H9 (cell line): ENCODE measurements around the gene MTA3. TPM values are rescaled to one million over a fixed set of nuclear protein-coding genes. Genes with fewer than 3 reads are reported as not detected.

Experiments used
- DNase-seq: peaks from one replicate; pipeline ENCODE4 v3.0.0-alpha.2; 2017
- H2AFZ ChIP-seq: one replicate; pipeline ENCODE4 v1.6.1; 2013; ENCODE audit warnings: mild to moderate bottlenecking, low read length, control low read depth, moderate library complexity
- H2AK5ac ChIP-seq: 2 replicates; pipeline ENCODE4 v1.6.1; 2013; ENCODE audit warnings: low read length, control low read depth, mixed read lengths; ENCODE audit not compliant: insufficient read length
- H2BK120ac ChIP-seq: one replicate; pipeline ENCODE4 v1.6.1; 2013; ENCODE audit warnings: low read depth, mild to moderate bottlenecking, low read length, control low read depth, inconsistent platforms; ENCODE audit not compliant: poor library complexity, severe bottlenecking
- H2BK12ac ChIP-seq: 2 replicates; pipeline ENCODE4 v1.6.1; 2013; ENCODE audit warnings: low read length, control low read depth, mixed read lengths, low read depth; ENCODE audit not compliant: insufficient read length
- H2BK15ac ChIP-seq: 2 replicates; pipeline ENCODE4 v1.6.1; 2013; ENCODE audit warnings: low read depth, low read length, control low read depth
- H2BK20ac ChIP-seq: one replicate; pipeline ENCODE4 v1.6.1; 2013; ENCODE audit warnings: low read depth, mild to moderate bottlenecking, low read length, control low read depth, inconsistent platforms; ENCODE audit not compliant: poor library complexity, severe bottlenecking
- H2BK5ac ChIP-seq: 2 replicates; pipeline ENCODE4 v1.6.1; 2013; ENCODE audit warnings: low read length, control low read depth, mixed read lengths; ENCODE audit not compliant: insufficient read length
- H3K14ac ChIP-seq: 2 replicates; pipeline ENCODE4 v1.6.1; 2013; ENCODE audit warnings: low read length, control low read depth; ENCODE audit not compliant: insufficient read depth
- H3K18ac ChIP-seq: 2 replicates; pipeline ENCODE4 v1.6.1; 2013; ENCODE audit warnings: low read depth, mild to moderate bottlenecking, mixed read lengths, low read length, control low read depth; ENCODE audit not compliant: insufficient read length
- H3K23ac ChIP-seq: 2 replicates; pipeline ENCODE4 v1.6.1; 2013; ENCODE audit warnings: low read length, control low read depth, mixed read lengths, low read depth; ENCODE audit not compliant: insufficient read length
- H3K23me2 ChIP-seq: 2 replicates; pipeline ENCODE4 v1.6.1; 2013; ENCODE audit warnings: low read depth, mild to moderate bottlenecking, mixed read lengths, low read length, control low read depth; ENCODE audit not compliant: insufficient read length, poor library complexity, severe bottlenecking
- H3K27ac ChIP-seq: 2 replicates; pipeline ENCODE4 v1.5.1; 2013; ENCODE audit warnings: low read length, control low read depth, mixed read lengths, low read depth; ENCODE audit not compliant: insufficient read length
- H3K27me3 ChIP-seq: 2 replicates; pipeline ENCODE4 v1.6.1; 2013; ENCODE audit warnings: low read length, control low read depth, inconsistent platforms; ENCODE audit not compliant: insufficient read depth
- H3K4ac ChIP-seq: 2 replicates; pipeline ENCODE4 v1.6.1; 2013; ENCODE audit warnings: low read depth, mild to moderate bottlenecking, control low read depth, inconsistent platforms, low read length, moderate library complexity
- H3K4me1 ChIP-seq: 2 replicates; pipeline ENCODE4 v1.6.1; 2013; ENCODE audit warnings: low read length, control low read depth, inconsistent platforms; ENCODE audit not compliant: insufficient read depth
- H3K4me2 ChIP-seq: 2 replicates; pipeline ENCODE4 v1.6.1; 2013; ENCODE audit warnings: low read length, control low read depth, mixed read lengths; ENCODE audit not compliant: insufficient read length, insufficient read depth
- H3K56ac ChIP-seq: 2 replicates; pipeline ENCODE4 v1.6.1; 2013; ENCODE audit warnings: low read depth, mild to moderate bottlenecking, mixed read lengths, low read length, control low read depth; ENCODE audit not compliant: insufficient read length
- H3K79me1 ChIP-seq: 2 replicates; pipeline ENCODE4 v1.6.1; 2013; ENCODE audit warnings: low read depth, mild to moderate bottlenecking, moderate library complexity, low read length, control low read depth, inconsistent platforms; ENCODE audit not compliant: insufficient read depth, poor library complexity, severe bottlenecking
- H3K79me2 ChIP-seq: 2 replicates; pipeline ENCODE4 v1.6.1; 2013; ENCODE audit warnings: low read length, control low read depth, inconsistent platforms; ENCODE audit not compliant: insufficient read depth
- H3K9ac ChIP-seq: 2 replicates; pipeline ENCODE4 v1.6.1; 2013; ENCODE audit warnings: low read length, control low read depth, mixed read lengths; ENCODE audit not compliant: insufficient read length; ENCODE audit errors: extremely low read depth
- H3K9me3 ChIP-seq: one replicate; pipeline ENCODE4 v1.6.1; 2013; ENCODE audit warnings: low read depth, low read length, inconsistent platforms; ENCODE audit not compliant: control insufficient read depth
- H3T11ph ChIP-seq: one replicate; pipeline ENCODE4 v1.6.1; 2013; ENCODE audit warnings: mild to moderate bottlenecking, low read length, control low read depth, inconsistent platforms
- H4K20me1 ChIP-seq: one replicate; pipeline ENCODE4 v1.6.1; 2013; ENCODE audit not compliant: control insufficient read depth, insufficient read length, insufficient read depth
- H4K5ac ChIP-seq: 2 replicates; pipeline ENCODE4 v1.6.1; 2013; ENCODE audit warnings: low read depth, mild to moderate bottlenecking, mixed read lengths, low read length, control low read depth; ENCODE audit not compliant: insufficient read length
- H4K8ac ChIP-seq: replicated peaks from 2 replicates; pipeline ENCODE4 v1.6.1; 2013; ENCODE audit warnings: low read length, control low read depth, mixed read lengths, low read depth; ENCODE audit not compliant: insufficient read length
- H4K91ac ChIP-seq: 2 replicates; pipeline ENCODE4 v1.6.1; 2013; ENCODE audit warnings: low read depth, mild to moderate bottlenecking, moderate library complexity, mixed read lengths, low read length, control low read depth; ENCODE audit not compliant: insufficient read length
- H3K27ac Mint-ChIP-seq, 3 experiments: 2 replicates in 2 of 3; 3 replicates in 1 of 3; pipeline ENCODE4 v1.8.0; 2020 to 2021; ENCODE audit warnings: mixed read lengths in 3 of 3, mild to moderate bottlenecking in 1 of 3, moderate library complexity in 1 of 3
- H3K27me3 Mint-ChIP-seq: 2 replicates; pipeline ENCODE4 v1.8.0; 2021; ENCODE audit warnings: low read depth, mild to moderate bottlenecking, moderate library complexity, mixed read lengths
- H3K36me3 Mint-ChIP-seq, 3 experiments: 2 replicates in 2 of 3; 3 replicates in 1 of 3; pipeline ENCODE4 v1.8.0; 2020 to 2021; ENCODE audit warnings: low read depth in 3 of 3, mixed read lengths in 3 of 3; ENCODE audit not compliant: insufficient read depth in 1 of 3
- H3K4me1 Mint-ChIP-seq, 2 experiments: 2 replicates each; pipeline ENCODE4 v1.8.0; 2020; ENCODE audit warnings: mixed read lengths in 2 of 2
- H3K4me3 Mint-ChIP-seq, 2 experiments: 2 replicates in 1 of 2; 3 replicates in 1 of 2; pipeline ENCODE4 v1.8.0; 2020 to 2021; ENCODE audit warnings: mild to moderate bottlenecking in 2 of 2, mixed read lengths in 2 of 2, moderate library complexity in 1 of 2
- H3K9me3 Mint-ChIP-seq, 2 experiments: 2 replicates in 1 of 2; 3 replicates in 1 of 2; pipeline ENCODE4 v1.8.0; 2020; ENCODE audit warnings: mild to moderate bottlenecking in 2 of 2, mixed read lengths in 2 of 2, moderate library complexity in 1 of 2
- WGBS: extraction: QIAGEN DNeasy Blood & Tissue Kit; methylation state at CpG from one replicate; pipeline ENCODE4 v1.1.7; 2013; ENCODE audit warnings: missing lambda C conversion rate, low lambda C conversion rate, mixed read lengths; ENCODE audit not compliant: insufficient read length; ENCODE audit errors: extremely low coverage; 5-methylcytosine and 5-hydroxymethylcytosine counted together
- total RNA-seq: library from RNA; stranded (reverse); gene quantifications from 2 replicates; pipeline ENCODE4 v1.2.1, GENCODE V29; 2021
- TF ChIP-seq, protein P1 (sequence below): fragments of 200-600 bp; sonication (generic); conservative IDR thresholded peaks from 3 replicates; pipeline ENCODE4 v1.8.0; 2021; ENCODE audit warnings: antibody characterized with exemption, mild to moderate bottlenecking

Gene MTA3
- total RNA-seq, 1 experiment from 2014 or later, result 253 TPM

GRCh38 chr2:42659609-42660008 is 91.2 kb downstream of the MTA3 start:
- H3K4me2 ChIP-seq, result no peak overlapping the region
- H2BK20ac ChIP-seq, result no peak overlapping the region
- H3K23ac ChIP-seq, result no peak overlapping the region
- H4K91ac ChIP-seq, result no peak overlapping the region
- Mint-ChIP-seq H3K27ac (peak overlapping the region; percentile 58 to 96 (median 91); a peak in 6 of 7 replicates), H3K4me3 (no peak overlapping the region), H3K4me1 (peaks cover 33 to 46% of the 10 kb centered on the region in 2 experiments), H3K9me3 (no peaks in the 10 kb centered on the region), H3K27me3 (no peaks in the 10 kb centered on the region), H3K36me3 (peaks cover 18 to 64% (median 53%) of the 10 kb centered on the region in 3 experiments)
- no peak overlapping the region for H3K56ac ChIP-seq
- H3K79me1 ChIP-seq, result peaks cover 8% of the 10 kb centered on the region
- H3K18ac ChIP-seq, result no peak overlapping the region
- no peaks in the 10 kb centered on the region for H3K9me3 ChIP-seq
- peaks cover 3% of the 10 kb centered on the region; the same call in 1 of the 2 replicates for H3K79me2 ChIP-seq
- H2BK15ac ChIP-seq, result no peak overlapping the region
- no peaks in the 10 kb centered on the region for H3K27me3 ChIP-seq
- no peak overlapping the region for H2AFZ ChIP-seq
- no peak overlapping the region for H2BK12ac ChIP-seq
- no peak overlapping the region for H2AK5ac ChIP-seq
- no peaks in the 10 kb centered on the region for H3K23me2 ChIP-seq
- H3T11ph ChIP-seq, result no peak overlapping the region
- DNase-seq, result no peak
- no peak overlapping the region for H3K27ac ChIP-seq
- TF ChIP-seq, protein P1, sequence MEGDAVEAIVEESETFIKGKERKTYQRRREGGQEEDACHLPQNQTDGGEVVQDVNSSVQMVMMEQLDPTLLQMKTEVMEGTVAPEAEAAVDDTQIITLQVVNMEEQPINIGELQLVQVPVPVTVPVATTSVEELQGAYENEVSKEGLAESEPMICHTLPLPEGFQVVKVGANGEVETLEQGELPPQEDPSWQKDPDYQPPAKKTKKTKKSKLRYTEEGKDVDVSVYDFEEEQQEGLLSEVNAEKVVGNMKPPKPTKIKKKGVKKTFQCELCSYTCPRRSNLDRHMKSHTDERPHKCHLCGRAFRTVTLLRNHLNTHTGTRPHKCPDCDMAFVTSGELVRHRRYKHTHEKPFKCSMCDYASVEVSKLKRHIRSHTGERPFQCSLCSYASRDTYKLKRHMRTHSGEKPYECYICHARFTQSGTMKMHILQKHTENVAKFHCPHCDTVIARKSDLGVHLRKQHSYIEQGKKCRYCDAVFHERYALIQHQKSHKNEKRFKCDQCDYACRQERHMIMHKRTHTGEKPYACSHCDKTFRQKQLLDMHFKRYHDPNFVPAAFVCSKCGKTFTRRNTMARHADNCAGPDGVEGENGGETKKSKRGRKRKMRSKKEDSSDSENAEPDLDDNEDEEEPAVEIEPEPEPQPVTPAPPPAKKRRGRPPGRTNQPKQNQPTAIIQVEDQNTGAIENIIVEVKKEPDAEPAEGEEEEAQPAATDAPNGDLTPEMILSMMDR, result no peak
- no peaks in the 10 kb centered on the region for H4K20me1 ChIP-seq
- H3K4me1 ChIP-seq, result no peaks in the 10 kb centered on the region; the same call in 1 of the 2 replicates
- H3K14ac ChIP-seq, result no peak overlapping the region
- WGBS, result no CpG with 5 or more reads among the region's 4 CpGs
- no peak overlapping the region for H4K5ac ChIP-seq
- no peak overlapping the region for H3K4ac ChIP-seq
- H2BK120ac ChIP-seq, result no peak overlapping the region
- no peak overlapping the region for H4K8ac ChIP-seq
- H2BK5ac ChIP-seq, result no peak overlapping the region
- no peak overlapping the region for H3K9ac ChIP-seq
